K562 (cell line): ENCODE measurements around the gene ARFGAP3. TPM values are rescaled to one million over a fixed set of nuclear protein-coding genes. Genes with fewer than 3 reads are reported as not detected.

Experiments
- ATAC-seq: fragments of 200-7000 bp; cut with Tn5 transposase; 3 replicates; pipeline ENCODE4 v1.9.1; 2020; ENCODE audit warnings: moderate library complexity
- BruUV-seq: library from RNA; stranded (reverse); fragments of 400-500 nt; replicated peaks from 2 replicates; lab custom pipeline; 2021; lab: Mats Ljungman, UMichigan
- CTCF ChIA-PET: fragments of 300-600 bp; formaldehyde crosslinking; extraction: SDS; loops from one replicate; lab custom pipeline; 2021; ENCODE audit warnings: low intra/inter-chr PET ratio; lab: Yijun Ruan, JAX
- POLR2A ChIA-PET: fragments of 300-600, 350-650 bp; sonication (Branson Sonifier 250); formaldehyde crosslinking; extraction: SDS; loops from one replicate; lab custom pipeline; 2021; ENCODE audit warnings: antibody characterized with exemption, inconsistent platforms; lab: Yijun Ruan, JAX
- DNase-seq, 4 experiments: peaks; one replicate each; pipeline versions ENCODE4 v3.0.0 to v3.0.0-alpha.2; 2011 to 2018; ENCODE audit warnings: low spot score in 3 of 4, mixed read lengths in 3 of 4; ENCODE audit errors: extremely low read depth in 1 of 4
- FAIRE-seq: peaks from 2 replicates; lab custom pipeline; 2011; peaks lifted over from hg19 to GRCh38; lab: Jason Lieb, UNC
- H2AFZ ChIP-seq: 2 replicates; pipeline ENCODE4 v1.6.0; 2011; ENCODE audit warnings: low read depth, low read length, control low read depth, inconsistent platforms
- H3K27ac ChIP-seq: fragments of 200-600 bp; 3 replicates; pipeline ENCODE4 v1.8.0; 2011; ENCODE audit warnings: low read depth, mild to moderate bottlenecking, control low read depth, inconsistent platforms, low read length, moderate library complexity, mixed read lengths; ENCODE audit errors: extremely low read depth
- H3K27me3 ChIP-seq, 2 experiments: fragments of 300-600 bp in 1 of 2; 2 replicates in 1 of 2; 3 replicates in 1 of 2; pipeline versions ENCODE4 v1.6.0 to v1.8.0; 2011; ENCODE audit warnings: inconsistent platforms in 2 of 2, low read length in 2 of 2, mild to moderate bottlenecking in 1 of 2, mixed read lengths in 1 of 2, moderate library complexity in 1 of 2; ENCODE audit not compliant: control insufficient read depth in 2 of 2, insufficient read depth in 2 of 2
- H3K36me3 ChIP-seq: fragments of 300-600 bp; 3 replicates; pipeline ENCODE4 v1.8.0; 2011; ENCODE audit warnings: mild to moderate bottlenecking, low read length, inconsistent platforms; ENCODE audit not compliant: control insufficient read depth, insufficient read depth
- H3K4me1 ChIP-seq, 2 experiments: fragments of 200-600 bp in 1 of 2; replicated peaks in 1 of 2; 2 replicates in 1 of 2; 3 replicates in 1 of 2; pipeline versions ENCODE4 v1.5.1 to v1.8.0; 2011; ENCODE audit warnings: inconsistent platforms in 2 of 2, low read length in 2 of 2, mild to moderate bottlenecking in 1 of 2, mixed read lengths in 1 of 2, moderate library complexity in 1 of 2; ENCODE audit not compliant: control insufficient read depth in 2 of 2, insufficient read depth in 2 of 2
- H3K4me2 ChIP-seq: 2 replicates; pipeline ENCODE4 v1.6.1; 2011; ENCODE audit warnings: low read length, control low read depth, inconsistent platforms, mixed read lengths; ENCODE audit not compliant: insufficient read depth
- H3K4me3 ChIP-seq: fragments of 200-600 bp; sonication (generic), shearing (Covaris generic); 2 replicates; pipeline ENCODE4 v1.5.1; 2016; ENCODE audit warnings: control low read depth, inconsistent platforms
- H3K79me2 ChIP-seq: fragments of 200-600 bp; 3 replicates; pipeline ENCODE4 v1.8.0; 2011; ENCODE audit warnings: low read length, inconsistent platforms; ENCODE audit not compliant: control insufficient read depth, insufficient read depth
- H3K9ac ChIP-seq, 2 experiments: 2 replicates each; pipeline versions ENCODE4 v1.6.0 to v1.6.1; 2011; ENCODE audit warnings: low read depth in 2 of 2, low read length in 2 of 2, control low read depth in 1 of 2, inconsistent platforms in 1 of 2, mild to moderate bottlenecking in 1 of 2, mixed read lengths in 1 of 2; ENCODE audit not compliant: insufficient read depth in 1 of 2
- H3K9me1 ChIP-seq: one replicate; pipeline ENCODE4 v1.6.0; 2011; ENCODE audit warnings: inconsistent platforms, mild to moderate bottlenecking, low read length, moderate library complexity; ENCODE audit not compliant: control insufficient read depth, insufficient read depth
- H3K9me3 ChIP-seq: replicated peaks from 2 replicates; pipeline ENCODE4 v1.5.1; 2011; ENCODE audit warnings: low read depth, low read length, inconsistent platforms; ENCODE audit not compliant: control insufficient read depth, insufficient read depth
- H4K20me1 ChIP-seq: replicated peaks from 2 replicates; pipeline ENCODE4 v1.6.1; 2011; ENCODE audit warnings: low read length, inconsistent platforms, mixed read lengths; ENCODE audit not compliant: control insufficient read depth, insufficient read depth
- ARHGAP35 ChIP-seq: fragments of 450-650 bp; IDR thresholded peaks from 2 replicates; pipeline ENCODE4 v1.6.1; 2018; ENCODE audit not compliant: partially characterized antibody
- ATF1 ChIP-seq, 2 experiments: fragments of 450-650 bp in 1 of 2; IDR thresholded peaks; 2 replicates each; pipeline ENCODE4 v1.6.1; 2016; ENCODE audit warnings: missing compliant biosample characterization in 1 of 2, missing genetic modification characterization in 1 of 2
- BRD9 ChIP-seq: fragments of 450-650 bp; IDR thresholded peaks from 2 replicates; pipeline ENCODE4 v1.6.1; 2018; ENCODE audit warnings: low read depth; ENCODE audit not compliant: partially characterized antibody
- CBFA2T3 ChIP-seq: fragments of 450-650 bp; IDR thresholded peaks from 2 replicates; pipeline ENCODE4 v1.6.1; 2017
- CREM ChIP-seq: IDR thresholded peaks from 2 replicates; pipeline ENCODE4 v1.6.1; 2014; ENCODE audit warnings: antibody characterized with exemption, low read depth
- EGR1 ChIP-seq: fragments of 450-650 bp; conservative IDR thresholded peaks from 2 replicates; pipeline ENCODE4 v1.6.1; 2017; ENCODE audit warnings: mild to moderate bottlenecking
- EHMT2 ChIP-seq: fragments of 450-650 bp; IDR thresholded peaks from 2 replicates; pipeline ENCODE4 v1.6.1; 2018; ENCODE audit warnings: antibody characterized with exemption
- FOSL1 ChIP-seq: fragments of 200-800 bp; sonication (Bioruptor generic); conservative IDR thresholded peaks from 2 replicates; pipeline ENCODE4 v1.6.1; 2016; ENCODE audit warnings: missing genetic modification characterization, missing compliant biosample characterization
- HOXB6 ChIP-seq: fragments of 250-450 bp; sonication (Bioruptor Pico); IDR thresholded peaks from 2 replicates; pipeline ENCODE4 v1.5.1; 2022; ENCODE audit warnings: mild to moderate bottlenecking, borderline replicate concordance
- ILF3 ChIP-seq: fragments of 450-650 bp; IDR thresholded peaks from 2 replicates; pipeline ENCODE4 v1.6.1; 2018; ENCODE audit warnings: antibody characterized with exemption, mild to moderate bottlenecking, moderate library complexity, borderline replicate concordance
- MEF2D ChIP-seq: conservative IDR thresholded peaks from 2 replicates; pipeline ENCODE4 v1.6.1; 2016; ENCODE audit warnings: low read depth, missing genetic modification characterization, missing compliant biosample characterization
- MTA1 ChIP-seq: fragments of 450-650 bp; IDR thresholded peaks from 2 replicates; pipeline ENCODE4 v1.6.1; 2017; ENCODE audit warnings: borderline replicate concordance
- PHTF2 ChIP-seq: fragments of 250-450 bp; sonication (Bioruptor Pico); IDR thresholded peaks from 2 replicates; pipeline ENCODE4 v1.5.0; 2021; ENCODE audit warnings: mild to moderate bottlenecking
- SUPT5H ChIP-seq: fragments of 450-650 bp; IDR thresholded peaks from 2 replicates; pipeline ENCODE4 v1.6.1; 2016
- ZNF133 ChIP-seq: fragments of 250-450 bp; sonication (Bioruptor Pico); IDR thresholded peaks from 2 replicates; pipeline ENCODE4 v1.4.0; 2020; ENCODE audit warnings: mild to moderate bottlenecking
- ZNF165 ChIP-seq: fragments of 250-450 bp; sonication (Bioruptor Pico); IDR thresholded peaks from 2 replicates; pipeline ENCODE4 v1.4.0; 2020; ENCODE audit warnings: borderline replicate concordance
- ZNF408 ChIP-seq: fragments of 250-450 bp; sonication (Bioruptor Pico); IDR thresholded peaks from 2 replicates; pipeline ENCODE4 v1.4.0; 2020; ENCODE audit warnings: low read depth, mild to moderate bottlenecking, moderate library complexity
- ZNF764 ChIP-seq: fragments of 250-450 bp; sonication (Bioruptor Pico); IDR thresholded peaks from 2 replicates; pipeline ENCODE4 v1.4.0; 2020; ENCODE audit warnings: low read depth, mild to moderate bottlenecking, moderate library complexity
- WGBS: fragments of 100-300 bp; shearing (Covaris generic); methylation state at CpG from one replicate; pipeline ENCODE4 v1.1.6; 2016; ENCODE audit warnings: low coverage, mixed read lengths; ENCODE audit not compliant: insufficient coverage; ENCODE audit errors: missing lambda C conversion rate; 5-methylcytosine and 5-hydroxymethylcytosine counted together
- in situ Hi-C: fragments of 300-500 bp; cut with MboI; formaldehyde crosslinking; loops from 4 replicates; pipeline ENCODE4 v1.15.0; 2018; ENCODE audit warnings: inconsistent platforms, mixed read lengths
- intact Hi-C: fragments of 100-400 bp; cut with micrococcal nuclease; formaldehyde crosslinking; loops from 2 replicates; pipeline ENCODE4 v1.14.2; 2022
- polyA plus RNA-seq, 8 experiments: library from polyadenylated mRNA; depleted of rRNA in 4 of 8; stranded (reverse) in 5 of 8; unstranded in 3 of 8; fragments of >200 nt; fragmentation: Nextera tagmentation in 2 of 8; fragmentation: Illumina TruSeq in 1 of 8; extraction: Ambion mirVana in 2 of 8; extraction: Trizol in 1 of 8; gene quantifications; 2 replicates each; pipeline versions ENCODE4 v1.2.1 to v1.2.3, GENCODE V29; 2011 to 2014; ENCODE audit warnings: inconsistent platforms in 1 of 8, missing spikeins in 1 of 8
- total RNA-seq, 7 experiments: library from RNA; depleted of rRNA in 6 of 7; stranded (reverse); fragments of >200 nt in 6 of 7; fragmentation: Illumina TruSeq in 2 of 7; extraction: Trizol in 2 of 7; gene quantifications; 2 replicates each; pipeline versions ENCODE4 v1.2.1 to v1.2.3, GENCODE V29; 2011 to 2021; ENCODE audit warnings: low replicate concordance in 1 of 7
- TF ChIP-seq, protein P1 (sequence below), 3 experiments: IDR thresholded peaks in 2 of 3; conservative IDR thresholded peaks in 1 of 3; 2 replicates each; pipeline ENCODE4 v1.5.1; 2011 to 2012; ENCODE audit warnings: low read length in 3 of 3, mild to moderate bottlenecking in 3 of 3, control low read depth in 2 of 3, improper control_type of control experiment in 1 of 3, inconsistent platforms in 1 of 3, low read depth in 1 of 3, mixed read lengths in 1 of 3, moderate library complexity in 1 of 3; ENCODE audit not compliant: insufficient read depth in 2 of 3
- TF ChIP-seq, protein P2 (sequence below): fragments of 450-650 bp; formaldehyde crosslinking; IDR thresholded peaks from 2 replicates; pipeline ENCODE4 v1.4.0; 2022; ENCODE audit warnings: mild to moderate bottlenecking, moderate library complexity

The ARFGAP3 gene
- total and polyA plus RNA-seq, 9 of the 15 experiments (the other 6 are each of a cell fraction or from before 2014, with no cell fraction given): 14.2 to 31.9 (median 22.7) TPM

- TF ChIP-seq ZNF165 (CRISPR knock-in tag): no peak
- TF ChIP-seq, protein P1, sequence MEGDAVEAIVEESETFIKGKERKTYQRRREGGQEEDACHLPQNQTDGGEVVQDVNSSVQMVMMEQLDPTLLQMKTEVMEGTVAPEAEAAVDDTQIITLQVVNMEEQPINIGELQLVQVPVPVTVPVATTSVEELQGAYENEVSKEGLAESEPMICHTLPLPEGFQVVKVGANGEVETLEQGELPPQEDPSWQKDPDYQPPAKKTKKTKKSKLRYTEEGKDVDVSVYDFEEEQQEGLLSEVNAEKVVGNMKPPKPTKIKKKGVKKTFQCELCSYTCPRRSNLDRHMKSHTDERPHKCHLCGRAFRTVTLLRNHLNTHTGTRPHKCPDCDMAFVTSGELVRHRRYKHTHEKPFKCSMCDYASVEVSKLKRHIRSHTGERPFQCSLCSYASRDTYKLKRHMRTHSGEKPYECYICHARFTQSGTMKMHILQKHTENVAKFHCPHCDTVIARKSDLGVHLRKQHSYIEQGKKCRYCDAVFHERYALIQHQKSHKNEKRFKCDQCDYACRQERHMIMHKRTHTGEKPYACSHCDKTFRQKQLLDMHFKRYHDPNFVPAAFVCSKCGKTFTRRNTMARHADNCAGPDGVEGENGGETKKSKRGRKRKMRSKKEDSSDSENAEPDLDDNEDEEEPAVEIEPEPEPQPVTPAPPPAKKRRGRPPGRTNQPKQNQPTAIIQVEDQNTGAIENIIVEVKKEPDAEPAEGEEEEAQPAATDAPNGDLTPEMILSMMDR (IDR thresholded peaks at IDR 0.05 in 2 of 3, conservative IDR thresholded peaks at IDR 0.05 in 1 of 3; ENCODE audit: insufficient read depth in 2 of 3, low read depth in 1 of 3, low read length in 3 of 3): peak; percentile 30 to 71 (median 51); a peak in 5 of 6 replicates
- TF ChIP-seq ATF1 (CRISPR knock-in tag; IDR thresholded peaks at IDR 0.05): no peak
- no peak for TF ChIP-seq ATF1 (tag; IDR thresholded peaks at IDR 0.05)
These were observed 36.9 kb downstream of the ARFGAP3 start (continued) for GRCh38 chr22:42820045-42820763.

DNA sequence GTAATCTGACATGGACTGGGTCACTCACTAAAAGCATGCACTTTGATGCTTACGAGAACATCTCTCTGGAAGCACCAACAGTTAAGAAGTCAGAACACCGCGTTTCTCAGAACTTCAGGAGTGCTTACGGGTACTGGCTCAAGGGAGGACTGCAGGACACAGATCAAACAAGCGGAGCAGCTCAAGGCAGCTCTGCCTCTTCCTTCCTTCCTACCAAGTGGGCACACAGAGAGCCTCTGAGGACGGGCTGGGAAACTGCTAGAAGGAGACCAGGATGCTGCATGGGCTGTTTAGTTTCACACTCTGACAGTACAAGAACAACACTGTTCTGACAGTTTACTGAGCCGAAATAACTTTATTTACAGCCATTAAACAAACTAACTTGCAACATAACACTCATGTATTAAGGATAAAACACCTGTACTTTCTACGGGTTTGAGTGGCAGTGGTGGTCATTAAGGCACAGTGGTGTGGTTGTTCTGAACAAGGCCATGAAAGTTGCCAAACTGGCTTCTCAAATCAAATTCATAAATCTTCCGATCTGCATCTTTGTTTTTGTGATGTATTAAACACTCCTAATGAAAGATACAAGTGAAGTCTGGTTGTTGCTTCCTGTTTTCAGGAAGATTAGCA is 37.5 kb downstream of the ARFGAP3 start:
- CTCF ChIA-PET: interaction anchor here (1.2 to 1.5 kb wide), 2 partner anchors 198 to 270 kb away, joined by 4 to 9 read pairs; partner anchors contain the start of gene TTLL1
- H3K36me3 ChIP-seq: no peaks in the 10 kb centered on the region
- H3K9ac ChIP-seq: 0 out of 4 replicates have a peak overlapping the region, but pooled peaks of 1 of the 2 experiments have one; percentile 45
- BruUV-seq: no TSS peak
- no peaks in the 10 kb centered on the region for H3K9me3 ChIP-seq
- 63% methylated on average over 6 of the region's 9 CpGs for WGBS
- H3K4me3 ChIP-seq: no peak overlapping the region
- H2AFZ ChIP-seq: no peak overlapping the region
- no peaks in the 10 kb centered on the region for H4K20me1 ChIP-seq
- intact Hi-C loops (loop anchor here (2.0 kb wide), 1 partner anchor 157 kb away; no protein-coding TSS in a partner anchor), in situ Hi-C loops (no loop called here)
- no peaks in the 10 kb centered on the region for H3K9me1 ChIP-seq
- no peak for FAIRE-seq
- no peak for ATAC-seq
- no peak for DNase-seq
- POLR2A ChIA-PET: interaction anchor here (0.7 kb wide), 1 partner anchor 205 kb away, joined by 3 read pairs; the partner anchor contains the start of gene POLDIP3
- no peak overlapping the region for H3K4me2 ChIP-seq
- no peaks in the 10 kb centered on the region for H3K79me2 ChIP-seq
- no peak overlapping the region for H3K27ac ChIP-seq
- H3K4me1 ChIP-seq: no peaks in the 10 kb centered on the region
- H3K27me3 ChIP-seq: no peaks in the 10 kb centered on the region
- TF ChIP-seq SUPT5H (no peak), CREM (no peak), HOXB6 (CRISPR knock-in tag) (no peak), BRD9 (no peak), FOSL1 (tag) (no peak), ZNF764 (CRISPR knock-in tag) (no peak), MTA1 (no peak), ZNF408 (no peak), ILF3 (no peak), EHMT2 (no peak), ARHGAP35 (no peak), EGR1 (no peak), PHTF2 (CRISPR knock-in tag) (no peak), MEF2D (no peak), ZNF133 (no peak), CBFA2T3 (no peak)
- TF ChIP-seq, protein P2, sequence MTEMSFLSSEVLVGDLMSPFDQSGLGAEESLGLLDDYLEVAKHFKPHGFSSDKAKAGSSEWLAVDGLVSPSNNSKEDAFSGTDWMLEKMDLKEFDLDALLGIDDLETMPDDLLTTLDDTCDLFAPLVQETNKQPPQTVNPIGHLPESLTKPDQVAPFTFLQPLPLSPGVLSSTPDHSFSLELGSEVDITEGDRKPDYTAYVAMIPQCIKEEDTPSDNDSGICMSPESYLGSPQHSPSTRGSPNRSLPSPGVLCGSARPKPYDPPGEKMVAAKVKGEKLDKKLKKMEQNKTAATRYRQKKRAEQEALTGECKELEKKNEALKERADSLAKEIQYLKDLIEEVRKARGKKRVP: no peak
